Activated T-helper 2 cell treated with anti-CD3 and anti-CD28 coated beads, Interferon-gamma antibody, Interleukin-2, Interleukin-4, amounts not matched to agents 10 μg/mL and 5 μg/mL and 100 μg/mL, durations not matched to agents 14 hours and 24 hours and 36 hours (primary cell): ENCODE results near the gene FAM237B. TPM values are rescaled to one million over a fixed set of nuclear protein-coding genes. Genes with fewer than 3 reads are reported as not detected.
A peak's percentile ranks its signal among the peaks of the same experiment; 100 is the strongest.

Source experiments
- DNase-seq: peaks from one replicate; pipeline ENCODE4 v3.0.0; 2021; ENCODE audit warnings: low spot score
- H3K27ac Mint-ChIP-seq: one replicate; pipeline ENCODE4 v1.8.0; 2021; ENCODE audit warnings: mixed read lengths
- H3K27me3 Mint-ChIP-seq: one replicate; pipeline ENCODE4 v1.8.0; 2021; ENCODE audit warnings: low read depth, mixed read lengths
- H3K36me3 Mint-ChIP-seq: one replicate; pipeline ENCODE4 v1.8.0; 2021; ENCODE audit warnings: low read depth, mixed read lengths
- H3K4me1 Mint-ChIP-seq: one replicate; pipeline ENCODE4 v1.8.0; 2021; ENCODE audit warnings: low read depth, mixed read lengths
- H3K4me3 Mint-ChIP-seq: one replicate; pipeline ENCODE4 v1.8.0; 2021; ENCODE audit warnings: low read depth, mild to moderate bottlenecking, moderate library complexity, mixed read lengths
- H3K9me3 Mint-ChIP-seq: one replicate; pipeline ENCODE4 v1.8.0; 2021; ENCODE audit warnings: mixed read lengths
- intact Hi-C: fragments of 100-400 bp; cut with micrococcal nuclease; formaldehyde crosslinking; loops from one replicate; pipeline ENCODE4 v1.15.1; 2023
- total RNA-seq: library from RNA; stranded (reverse); gene quantifications from 2 replicates; pipeline ENCODE4 v1.2.3, GENCODE V29; 2022

The FAM237B gene
- total RNA-seq, 1 donor from 2014 or later: not detected

DNA sequence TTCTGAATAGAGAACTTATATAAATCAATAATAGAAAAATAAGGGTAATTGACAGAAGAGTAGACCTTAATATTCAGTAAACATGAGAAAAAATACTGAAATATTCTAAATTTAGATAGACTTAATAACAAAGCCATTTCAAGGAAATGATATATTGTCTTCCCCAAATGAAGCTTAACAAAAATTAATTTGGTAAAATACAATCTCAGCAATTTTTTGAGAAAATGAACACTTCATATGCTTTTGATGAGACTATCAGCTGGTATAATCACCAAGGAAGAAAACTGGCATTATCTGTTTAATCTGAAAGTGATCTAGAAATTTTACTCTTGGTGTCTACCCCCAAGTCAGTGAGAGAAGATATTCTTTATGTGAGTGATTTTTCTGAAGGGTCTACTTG is 1.7 kb upstream of the FAM237B start:
- no peak overlapping the region for H3K27ac Mint-ChIP-seq
- H3K4me1 Mint-ChIP-seq: peaks cover 3% of the 10 kb centered on the region
- no peak for DNase-seq
- H3K4me3 Mint-ChIP-seq: no peak overlapping the region
- no peaks in the 10 kb centered on the region for H3K9me3 Mint-ChIP-seq
- H3K36me3 Mint-ChIP-seq: no peaks in the 10 kb centered on the region
- H3K27me3 Mint-ChIP-seq: peaks cover 50% of the 10 kb centered on the region
- intact Hi-C loops: no loop called here

DNA sequence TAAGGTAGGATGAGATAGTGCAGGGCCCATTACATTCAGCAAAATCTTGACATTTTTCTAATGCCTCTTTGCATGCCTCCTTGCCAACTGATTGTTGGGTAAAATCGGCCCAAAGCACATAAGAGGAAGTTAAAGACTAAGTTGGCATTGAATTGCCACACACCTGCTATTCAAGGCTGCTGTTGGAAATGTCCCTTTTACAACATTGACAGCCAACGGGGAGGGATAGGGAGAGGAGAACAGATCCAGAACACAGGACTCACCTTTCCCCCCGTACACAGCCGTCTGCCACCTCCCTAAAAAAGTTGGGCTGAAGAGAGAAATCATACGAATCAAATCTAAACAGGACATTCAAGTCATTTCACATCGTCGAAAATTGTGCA is 695 bp downstream of the FAM237B start:
- H3K27me3 Mint-ChIP-seq: peaks cover 52% of the 10 kb centered on the region
- no peaks in the 10 kb centered on the region for H3K9me3 Mint-ChIP-seq
- no peak overlapping the region for H3K27ac Mint-ChIP-seq
- H3K36me3 Mint-ChIP-seq: no peaks in the 10 kb centered on the region
- intact Hi-C loops: no loop called here
- H3K4me3 Mint-ChIP-seq: peak overlapping the region; percentile 49
- DNase-seq: no peak
- peaks cover 3% of the 10 kb centered on the region for H3K4me1 Mint-ChIP-seq

DNA sequence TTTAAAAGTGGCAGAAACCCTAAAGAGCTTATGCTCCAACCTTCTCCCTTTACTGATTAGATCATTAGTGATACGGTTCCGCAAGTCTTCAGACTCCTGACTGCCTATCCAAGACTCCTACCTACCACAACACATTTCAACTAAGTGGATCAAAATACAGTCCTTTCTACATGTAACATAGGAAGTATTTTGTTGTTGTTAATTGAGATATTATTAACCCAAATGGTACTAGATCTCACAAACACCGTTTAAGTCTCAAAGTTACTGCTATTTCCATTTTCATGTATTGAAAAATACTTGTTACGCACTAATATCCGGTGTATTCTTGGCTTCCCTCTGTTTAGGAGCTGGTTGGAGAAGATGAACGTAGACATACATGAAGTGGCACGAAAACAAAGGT is 1.1 kb downstream of the FAM237B start:
- DNase-seq: no peak
- intact Hi-C loops: no loop called here
- H3K27me3 Mint-ChIP-seq: peaks cover 55% of the 10 kb centered on the region
- H3K4me1 Mint-ChIP-seq: peaks cover 3% of the 10 kb centered on the region
- no peak overlapping the region for H3K4me3 Mint-ChIP-seq
- H3K27ac Mint-ChIP-seq: no peak overlapping the region
- no peaks in the 10 kb centered on the region for H3K9me3 Mint-ChIP-seq
- H3K36me3 Mint-ChIP-seq: no peaks in the 10 kb centered on the region

DNA sequence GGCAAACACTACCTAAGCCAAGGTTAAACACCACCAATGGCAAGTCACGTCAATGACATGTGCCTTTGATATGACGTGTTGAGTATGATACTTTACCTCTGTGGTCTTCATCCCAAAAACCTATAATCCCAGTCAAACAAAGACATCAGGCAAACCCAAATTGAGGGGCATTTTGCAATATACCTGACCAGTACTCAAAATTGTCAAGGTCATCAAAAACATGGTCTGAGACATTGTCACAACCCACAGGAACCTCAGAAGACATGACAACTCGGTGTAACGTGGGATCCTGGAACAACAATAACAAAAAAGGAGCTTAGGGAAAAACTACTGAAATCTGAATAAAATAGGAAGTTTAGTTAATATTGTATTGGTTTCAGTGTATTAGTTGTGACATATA is 7.2 kb downstream of the FAM237B start:
- H3K27ac Mint-ChIP-seq: no peak overlapping the region
- no peaks in the 10 kb centered on the region for H3K4me1 Mint-ChIP-seq
- intact Hi-C loops: loop anchor here (2.0 kb wide), 1 partner anchor 113 kb away; no protein-coding TSS in a partner anchor
- no peak overlapping the region for H3K4me3 Mint-ChIP-seq
- peaks cover 29% of the 10 kb centered on the region for H3K27me3 Mint-ChIP-seq
- no peaks in the 10 kb centered on the region for H3K9me3 Mint-ChIP-seq
- H3K36me3 Mint-ChIP-seq: no peaks in the 10 kb centered on the region
- no peak for DNase-seq

DNA sequence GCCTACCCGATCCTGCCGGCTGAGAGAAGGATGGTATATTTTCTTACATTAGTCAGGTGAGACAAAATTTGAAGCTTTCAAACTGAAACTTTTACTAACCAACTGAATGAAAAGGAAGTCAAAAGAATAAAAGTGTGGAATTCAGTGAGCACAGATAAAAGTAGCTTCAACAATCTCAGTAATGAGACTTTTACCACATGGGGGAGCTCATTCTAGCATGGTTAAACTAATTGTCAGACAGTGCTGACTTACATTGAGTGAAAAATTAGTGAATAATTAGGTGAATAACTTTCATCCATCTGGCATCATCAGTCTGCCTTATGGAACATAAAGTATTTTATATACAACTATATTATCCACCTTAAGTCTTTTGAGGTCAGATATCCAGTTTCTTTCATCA is 8.4 kb downstream of the FAM237B start:
- peaks cover 30% of the 10 kb centered on the region for H3K27me3 Mint-ChIP-seq
- H3K36me3 Mint-ChIP-seq: no peaks in the 10 kb centered on the region
- no peak for DNase-seq
- no peak overlapping the region for H3K27ac Mint-ChIP-seq
- no peaks in the 10 kb centered on the region for H3K9me3 Mint-ChIP-seq
- H3K4me3 Mint-ChIP-seq: no peak overlapping the region
- no peaks in the 10 kb centered on the region for H3K4me1 Mint-ChIP-seq
- intact Hi-C loops: loop anchor here (2.0 kb wide), 1 partner anchor 114 kb away; no protein-coding TSS in a partner anchor

DNA sequence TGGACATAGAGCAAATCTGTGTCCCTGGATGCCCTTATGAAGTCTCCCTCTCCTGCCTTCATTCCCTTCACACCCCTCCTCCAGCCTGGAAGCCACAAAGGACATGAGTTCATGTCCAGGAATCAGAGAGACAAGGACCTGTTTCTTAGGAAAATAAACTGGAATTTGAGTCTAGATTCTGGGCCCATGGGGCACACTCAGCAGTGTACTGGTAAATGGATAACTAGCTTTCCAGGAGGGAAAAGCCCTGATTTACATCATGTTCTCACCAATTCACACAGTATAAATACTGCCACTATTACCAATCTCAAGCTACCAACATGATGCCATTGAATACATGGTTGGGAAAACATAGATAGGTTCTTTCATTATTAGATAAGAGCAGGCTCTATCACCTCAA is 9.9 kb downstream of the FAM237B start:
- intact Hi-C loops: no loop called here
- DNase-seq: no peak
- Mint-ChIP-seq H3K36me3 (no peaks in the 10 kb centered on the region), H3K4me1 (no peaks in the 10 kb centered on the region), H3K27ac (no peak overlapping the region), H3K27me3 (peaks cover 22% of the 10 kb centered on the region), H3K9me3 (no peaks in the 10 kb centered on the region), H3K4me3 (no peak overlapping the region)

DNA sequence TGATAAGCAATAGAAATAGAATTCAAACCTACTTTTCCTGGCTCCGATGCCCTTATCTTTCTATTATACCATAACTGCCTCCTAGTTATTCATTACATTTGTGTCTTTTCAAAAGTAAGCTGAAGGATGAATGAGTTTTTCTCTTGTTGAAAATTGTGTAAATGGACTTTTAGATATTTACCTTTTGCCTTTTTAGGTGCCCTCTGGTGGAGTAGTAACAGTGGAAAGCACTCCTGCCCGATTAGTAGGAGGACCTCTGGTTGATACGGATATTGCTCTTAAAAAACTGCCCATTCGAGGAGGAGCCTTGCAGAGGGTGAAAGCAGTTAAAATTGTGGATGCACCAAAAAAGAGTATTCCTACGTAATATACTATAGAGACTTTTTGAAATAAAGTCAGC is 11.2 kb downstream of the FAM237B start:
- H3K36me3 Mint-ChIP-seq: no peaks in the 10 kb centered on the region
- H3K27me3 Mint-ChIP-seq: peaks cover 19% of the 10 kb centered on the region
- H3K4me1 Mint-ChIP-seq: no peaks in the 10 kb centered on the region
- intact Hi-C loops: no loop called here
- no peak overlapping the region for H3K27ac Mint-ChIP-seq
- H3K4me3 Mint-ChIP-seq: no peak overlapping the region
- DNase-seq: no peak
- H3K9me3 Mint-ChIP-seq: no peaks in the 10 kb centered on the region

DNA sequence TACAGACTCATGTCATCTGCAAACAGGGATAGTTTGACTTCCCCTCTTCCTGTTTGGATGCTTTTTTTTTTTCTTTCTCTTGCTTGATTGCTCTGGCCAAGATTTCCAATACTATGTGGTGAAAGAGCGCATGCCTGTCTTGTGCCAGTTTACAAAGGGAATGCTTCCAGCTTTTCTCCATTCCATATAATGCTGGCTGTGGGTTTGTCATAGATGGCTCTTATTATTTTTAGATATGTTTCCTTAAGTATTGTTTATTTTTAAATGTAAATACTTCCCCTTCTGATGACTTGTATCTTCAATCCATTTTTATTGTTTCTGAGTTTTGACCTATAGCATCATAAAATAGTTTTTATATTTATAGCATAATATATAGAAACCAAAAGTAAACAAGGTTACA is 17.9 kb downstream of the FAM237B start:
- H3K4me3 Mint-ChIP-seq: no peak overlapping the region
- peaks cover 14% of the 10 kb centered on the region for H3K27me3 Mint-ChIP-seq
- DNase-seq: no peak
- no peak overlapping the region for H3K27ac Mint-ChIP-seq
- H3K9me3 Mint-ChIP-seq: no peaks in the 10 kb centered on the region
- intact Hi-C loops: no loop called here
- H3K36me3 Mint-ChIP-seq: no peaks in the 10 kb centered on the region
- H3K4me1 Mint-ChIP-seq: no peaks in the 10 kb centered on the region

DNA sequence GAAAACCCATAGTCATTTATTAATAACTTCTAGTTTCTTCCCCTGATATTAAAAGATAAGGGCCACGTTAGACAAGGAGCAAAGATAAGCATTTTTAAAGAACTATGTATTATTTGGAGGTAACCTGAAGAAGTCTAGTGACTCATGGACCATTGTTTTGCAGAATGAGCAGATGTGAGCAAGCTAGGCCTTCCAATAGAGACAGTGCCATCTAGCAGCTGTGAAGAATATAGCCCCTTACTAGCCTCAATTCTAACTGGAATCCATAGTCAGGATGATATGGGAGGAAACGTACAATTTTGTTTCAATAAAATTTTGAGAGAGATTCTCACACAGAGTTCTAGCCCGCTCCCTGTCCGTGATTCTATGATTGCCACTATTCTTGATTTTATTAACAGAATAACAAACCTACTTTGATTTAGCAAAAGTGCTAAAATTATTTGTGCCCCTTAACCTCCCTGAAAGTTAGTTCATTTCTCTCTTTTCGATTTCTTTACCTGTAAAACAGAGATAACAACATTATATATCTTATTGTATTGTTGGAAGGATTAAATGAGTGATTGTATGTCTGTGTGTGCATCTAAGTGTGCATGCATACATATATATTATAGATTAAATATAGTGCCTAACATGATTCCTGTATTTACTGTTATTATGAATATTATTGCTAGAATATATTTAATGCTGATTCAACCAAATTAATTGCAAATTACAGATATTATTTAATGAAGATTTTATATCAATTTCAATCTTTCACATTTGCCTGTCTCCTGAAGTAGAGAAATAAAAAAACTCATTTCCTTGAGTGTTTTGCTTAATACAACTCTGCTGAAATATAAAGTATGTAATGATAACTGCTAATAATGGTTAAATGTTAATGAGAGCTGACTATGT is 22.7 kb downstream of the FAM237B start:
- Mint-ChIP-seq H3K4me3 (no peak overlapping the region), H3K27me3 (peaks cover 8% of the 10 kb centered on the region), H3K36me3 (no peaks in the 10 kb centered on the region), H3K9me3 (peaks cover 2% of the 10 kb centered on the region), H3K27ac (no peak overlapping the region), H3K4me1 (no peaks in the 10 kb centered on the region)
- no peak for DNase-seq
- intact Hi-C loops: loop anchor here (2.0 kb wide), 1 partner anchor 144 kb away; the partner anchor contains the start of gene STEAP1

DNA sequence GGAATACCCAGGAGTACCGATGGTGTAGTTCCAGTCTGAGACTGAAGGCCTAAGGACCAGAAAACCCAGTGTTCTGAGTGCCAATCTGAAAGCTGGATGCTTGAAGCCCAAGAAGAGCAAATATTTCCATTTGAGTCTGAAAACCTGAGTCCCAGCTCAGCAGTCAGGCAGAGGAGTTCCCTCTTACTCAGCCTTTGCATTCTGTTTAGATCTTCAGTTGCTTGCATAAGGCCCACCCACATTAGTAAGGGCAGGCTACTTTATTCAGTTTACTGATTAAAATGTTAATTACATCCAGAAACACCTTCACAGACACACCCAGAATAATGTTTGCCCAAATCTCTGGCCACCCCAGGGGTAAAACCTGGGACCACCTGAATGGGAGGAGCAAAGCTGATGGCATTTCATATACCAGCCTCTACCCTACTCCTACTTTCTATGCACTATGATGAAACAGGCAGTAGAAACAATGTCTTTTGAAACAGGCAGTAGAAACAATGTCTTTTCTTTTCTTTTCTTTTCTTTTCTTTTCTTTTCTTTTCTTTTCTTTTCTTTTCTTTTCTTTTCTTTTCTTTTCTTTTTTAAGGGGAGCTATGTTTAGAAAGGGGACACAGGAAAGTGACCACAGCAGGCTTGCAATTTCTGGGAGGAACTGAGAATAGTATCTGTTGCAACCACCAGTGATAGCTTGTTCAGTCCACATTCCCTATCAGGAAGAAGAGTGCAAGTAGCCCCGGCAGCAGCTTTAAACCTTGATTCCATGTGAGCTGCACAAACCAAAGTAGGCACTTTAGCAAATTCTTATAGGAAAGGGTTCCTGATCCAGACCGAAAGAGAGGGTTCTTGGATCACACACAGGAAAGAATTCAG is 30.6 kb downstream of the FAM237B start:
- no peaks in the 10 kb centered on the region for H3K36me3 Mint-ChIP-seq
- H3K9me3 Mint-ChIP-seq: peaks cover 4% of the 10 kb centered on the region
- peaks cover under 1% of the 10 kb centered on the region for H3K4me1 Mint-ChIP-seq
- intact Hi-C loops: no loop called here
- no peaks in the 10 kb centered on the region for H3K27me3 Mint-ChIP-seq
- no peak for DNase-seq
- no peak overlapping the region for H3K4me3 Mint-ChIP-seq
- H3K27ac Mint-ChIP-seq: no peak overlapping the region

DNA sequence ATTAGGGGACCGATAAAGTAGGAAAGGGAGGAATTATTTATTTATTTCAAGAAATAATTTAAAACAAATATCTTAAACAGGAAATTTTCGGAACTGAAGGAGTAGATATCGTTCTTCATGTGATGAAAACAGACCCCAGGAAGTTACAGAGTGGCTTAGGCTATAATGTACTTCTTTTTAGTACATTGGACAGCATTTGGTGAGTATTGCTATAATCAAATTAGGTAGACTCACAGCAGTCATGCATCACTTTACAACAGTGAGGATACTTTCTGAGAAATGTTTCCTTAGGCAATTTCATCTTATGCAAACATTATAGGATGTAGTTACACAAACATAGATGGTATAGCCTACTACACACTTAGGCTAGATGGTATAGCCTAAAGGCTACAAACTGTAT is 33.0 kb downstream of the FAM237B start:
- DNase-seq: no peak
- Mint-ChIP-seq H3K36me3 (no peaks in the 10 kb centered on the region), H3K27me3 (peaks cover 3% of the 10 kb centered on the region), H3K27ac (no peak overlapping the region), H3K4me3 (no peak overlapping the region), H3K9me3 (no peaks in the 10 kb centered on the region), H3K4me1 (peaks cover 2% of the 10 kb centered on the region)
- intact Hi-C loops: no loop called here

DNA sequence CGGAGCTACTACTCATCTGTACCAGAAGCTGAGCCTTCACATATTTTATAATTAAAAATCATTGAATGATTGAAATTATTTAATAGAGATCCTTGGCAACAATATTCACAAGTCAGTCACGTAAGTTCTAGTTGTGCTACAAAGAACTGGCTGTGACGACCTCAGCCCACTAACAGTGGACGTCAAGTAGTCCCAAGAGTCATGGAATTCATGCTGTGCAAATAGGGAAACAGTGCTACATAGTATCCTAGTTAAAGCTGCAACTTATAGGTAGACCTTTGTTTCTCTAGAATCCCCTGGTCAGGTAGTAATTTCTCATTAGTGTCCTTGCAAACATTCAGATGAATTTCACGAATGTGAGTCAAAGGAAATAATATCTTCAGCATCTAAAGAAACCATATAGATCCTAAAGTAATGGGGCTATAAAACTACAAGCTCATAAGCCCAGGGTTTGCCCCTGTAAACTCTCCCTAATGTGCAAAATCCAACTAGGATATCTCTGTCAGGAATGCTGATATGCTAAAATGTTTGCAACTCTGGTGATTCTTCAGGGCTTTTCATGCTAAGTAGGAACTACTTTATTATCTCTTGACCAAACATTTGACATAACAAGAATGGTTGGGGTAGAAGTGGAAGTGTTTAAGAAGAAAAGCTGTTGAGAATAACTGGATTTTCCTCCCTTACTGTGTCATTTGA is 44.9 kb downstream of the FAM237B start:
- Mint-ChIP-seq H3K9me3 (no peaks in the 10 kb centered on the region), H3K27ac (no peak overlapping the region), H3K4me3 (no peak overlapping the region), H3K27me3 (peaks cover 5% of the 10 kb centered on the region), H3K36me3 (no peaks in the 10 kb centered on the region), H3K4me1 (no peaks in the 10 kb centered on the region)
- intact Hi-C loops: no loop called here
- no peak for DNase-seq
